DMS153 (cell line): ENCODE results near the gene PDE6D.

Experiments
- DNase-seq: peaks from one replicate; lab custom pipeline; 2025; lab: John Stamatoyannopoulos, UW

The PDE6D gene

DNA sequence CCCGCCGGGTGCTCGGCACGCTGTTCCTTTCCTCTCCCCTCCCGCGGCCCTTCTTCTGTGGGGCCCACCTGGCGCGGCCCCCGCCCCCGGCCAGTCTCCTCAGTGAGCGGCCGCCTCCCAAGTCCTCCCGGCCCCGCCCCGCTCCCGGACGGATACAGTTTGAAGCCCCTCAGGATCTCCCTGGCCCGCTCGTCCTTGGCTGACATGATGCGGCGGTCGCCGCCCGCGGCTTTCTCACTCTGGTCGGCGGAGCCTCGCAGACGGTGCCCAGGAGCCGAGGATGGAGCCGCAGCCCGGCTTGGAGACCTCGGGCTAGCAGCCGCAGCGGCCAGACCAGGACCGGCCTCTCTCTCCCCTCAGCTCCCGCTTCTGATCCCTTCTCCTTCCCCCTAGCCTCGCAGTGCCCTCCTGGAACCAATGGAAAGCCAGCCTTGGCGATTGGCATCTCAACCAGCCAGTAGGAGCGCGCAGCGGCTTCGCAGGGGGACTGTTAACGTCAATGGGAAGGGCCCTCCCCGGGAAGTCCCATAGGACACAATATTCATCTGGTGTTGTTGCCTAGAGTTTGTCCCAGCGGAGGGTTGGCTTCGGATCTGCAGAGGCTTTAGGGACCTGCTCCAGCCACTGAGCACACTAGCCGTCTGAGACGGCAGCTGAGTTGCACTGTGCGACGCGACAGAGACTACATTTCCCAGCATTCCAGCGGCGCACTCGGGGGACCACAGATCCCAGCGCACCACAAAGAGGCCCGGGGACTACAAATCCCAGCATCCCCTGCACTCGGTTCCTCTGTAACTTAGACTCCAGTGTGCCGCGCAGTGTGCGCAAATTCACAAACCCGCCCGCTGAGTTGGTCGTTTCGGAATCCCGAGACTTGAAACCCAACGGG, at the start of gene PDE6D:
Gene PDE6D, minus strand, starts transcription at position 374 of the 889 bp plus-strand sequence. Its CDS starts 168 bp downstream, at position 206.
- DNase-seq: peak; percentile 93

DNA sequence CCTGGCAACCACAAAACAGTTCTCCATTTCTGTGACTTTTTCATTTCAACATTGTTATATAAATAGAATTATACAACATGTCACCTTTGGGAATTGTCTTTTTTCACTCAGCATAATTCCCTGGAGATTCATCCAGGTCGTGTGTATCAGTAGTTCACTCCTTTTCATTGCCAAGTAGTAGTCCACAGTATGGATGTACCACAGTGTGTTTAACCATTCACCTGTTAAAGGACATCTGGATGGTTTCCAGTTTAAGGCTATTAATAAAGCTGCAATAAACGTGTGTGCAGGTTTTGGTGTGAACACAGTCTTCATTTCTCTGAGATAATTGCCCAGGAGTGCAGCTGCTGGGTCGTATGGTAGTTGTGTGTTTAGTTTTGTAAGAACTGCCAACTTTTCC, 40.8 kb upstream of the PDE6D start:
- no peak for DNase-seq

DNA sequence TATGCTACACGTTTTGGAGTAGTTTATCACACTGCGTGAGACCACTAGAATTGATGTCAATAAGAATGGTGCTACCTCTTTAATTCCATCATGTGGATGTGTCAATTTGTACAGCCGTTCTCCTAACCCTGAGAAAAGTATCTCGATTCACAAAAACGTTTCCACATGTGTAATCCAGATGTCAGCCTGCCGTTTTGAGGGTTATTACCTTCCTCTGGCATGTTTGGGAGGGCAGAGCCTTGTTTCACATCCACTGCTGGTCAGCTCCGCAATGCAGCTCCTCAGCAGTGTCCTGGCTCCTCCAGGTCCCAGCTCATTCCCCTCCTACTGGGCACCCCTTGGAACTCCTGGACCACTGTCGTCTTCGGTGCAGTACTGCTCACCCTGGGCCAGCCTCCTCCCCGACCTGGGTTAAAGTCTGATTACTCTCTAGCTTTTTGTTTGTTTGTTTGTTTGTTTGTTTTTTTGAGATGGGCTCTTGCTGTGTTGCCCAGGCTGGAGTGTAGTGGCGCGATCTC, 39.8 kb upstream of the PDE6D start:
- no peak for DNase-seq

DNA sequence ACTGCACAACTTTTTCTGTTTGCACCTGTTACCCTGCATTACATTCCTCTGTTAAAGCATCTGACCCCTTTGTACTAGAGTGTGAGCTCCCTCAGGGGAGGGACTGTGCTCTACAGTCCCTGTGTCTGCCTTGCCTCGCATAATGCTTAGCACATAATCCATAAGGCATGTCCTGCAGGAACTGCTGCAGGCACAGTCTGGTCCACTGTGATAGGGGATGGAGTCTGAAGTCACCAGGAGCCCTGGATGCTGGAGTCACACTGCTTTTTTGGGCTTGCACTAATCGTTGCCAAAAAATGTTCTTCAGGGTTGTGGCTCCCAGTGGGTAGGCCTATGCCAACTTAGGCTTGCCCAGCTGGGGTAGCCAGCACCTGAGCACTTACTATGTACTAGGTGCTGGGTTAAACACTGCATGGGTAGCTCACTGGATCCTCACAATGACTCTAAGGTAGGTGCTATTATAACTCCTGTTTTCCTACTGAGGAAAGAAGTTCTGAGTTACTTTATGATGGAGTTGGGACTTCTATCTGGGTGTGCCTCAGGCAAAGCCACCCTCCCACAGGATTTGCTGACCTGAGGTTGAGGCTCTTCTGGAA, 38.5 kb upstream of the PDE6D start:
- no peak for DNase-seq

DNA sequence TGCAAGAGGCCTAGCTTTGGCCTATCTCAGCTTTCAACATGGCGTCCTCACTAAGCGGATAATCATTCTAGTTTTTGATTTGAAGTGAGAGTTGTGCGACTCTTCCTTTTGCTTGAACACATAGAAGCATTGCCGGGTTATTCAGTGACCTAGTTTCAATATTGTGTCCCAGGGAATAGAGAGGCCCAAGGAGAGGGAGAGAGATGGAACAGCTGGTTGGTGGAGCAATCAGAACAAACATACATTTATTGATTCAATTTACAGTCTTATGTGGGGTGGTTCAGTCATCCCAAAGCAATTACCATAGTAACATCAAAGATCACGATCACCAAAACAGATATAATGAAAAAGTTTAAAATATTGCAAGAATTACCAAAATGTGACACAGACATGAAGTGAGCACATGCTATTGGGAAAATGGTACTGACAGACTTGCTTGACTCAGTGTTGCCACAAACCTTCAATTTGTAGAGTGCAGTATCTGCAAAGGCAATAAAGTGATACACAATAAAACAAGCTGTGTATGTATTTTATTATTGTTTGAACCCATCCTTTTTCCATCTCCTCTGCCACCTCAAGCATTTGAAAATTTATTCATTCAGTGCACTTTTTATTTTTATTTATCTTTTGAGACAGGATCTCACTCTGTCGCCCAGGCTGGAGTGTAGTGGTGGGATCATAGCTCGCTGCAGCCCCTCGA, 35.4 kb upstream of the PDE6D start:
- no peak for DNase-seq

DNA sequence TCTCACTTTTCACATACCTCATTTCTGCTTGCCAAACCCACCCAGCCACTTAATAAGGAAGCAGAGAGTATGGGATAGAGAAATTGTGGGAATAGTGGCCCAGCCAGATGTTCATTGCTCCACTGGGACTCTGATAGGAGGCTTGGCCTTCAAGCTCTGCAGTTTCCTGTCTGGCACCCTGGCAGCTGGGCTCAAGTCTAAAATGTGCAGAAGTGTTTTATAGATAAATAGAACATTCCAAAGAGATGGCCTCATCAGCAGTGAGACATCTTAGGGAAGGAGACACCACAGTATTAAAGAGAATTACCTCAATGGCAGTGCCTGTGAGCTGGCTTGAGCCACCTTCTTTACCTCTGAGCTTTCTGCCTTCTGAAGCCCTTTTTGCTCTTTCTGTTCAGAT, 29.8 kb upstream of the PDE6D start:
- no peak for DNase-seq

DNA sequence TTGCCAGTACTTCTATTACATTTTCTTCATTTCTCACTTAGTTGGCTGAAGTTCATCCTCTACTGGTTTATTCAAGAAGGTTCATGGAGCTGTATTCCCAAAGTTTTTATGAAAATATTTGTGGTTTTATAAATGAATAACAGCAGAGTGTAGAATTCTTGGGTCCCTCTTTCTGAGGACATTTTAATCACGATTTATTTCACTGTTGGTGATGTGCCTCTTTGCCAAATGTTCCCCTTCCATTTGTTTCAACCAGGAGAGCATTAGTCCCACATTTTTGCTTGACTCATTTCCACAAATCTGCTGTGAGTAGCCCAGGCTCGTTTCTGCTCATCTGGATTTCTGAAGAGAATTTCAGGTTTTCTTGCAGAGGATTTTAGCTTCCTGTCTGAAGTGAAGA, 25.9 kb upstream of the PDE6D start:
- no peak for DNase-seq

DNA sequence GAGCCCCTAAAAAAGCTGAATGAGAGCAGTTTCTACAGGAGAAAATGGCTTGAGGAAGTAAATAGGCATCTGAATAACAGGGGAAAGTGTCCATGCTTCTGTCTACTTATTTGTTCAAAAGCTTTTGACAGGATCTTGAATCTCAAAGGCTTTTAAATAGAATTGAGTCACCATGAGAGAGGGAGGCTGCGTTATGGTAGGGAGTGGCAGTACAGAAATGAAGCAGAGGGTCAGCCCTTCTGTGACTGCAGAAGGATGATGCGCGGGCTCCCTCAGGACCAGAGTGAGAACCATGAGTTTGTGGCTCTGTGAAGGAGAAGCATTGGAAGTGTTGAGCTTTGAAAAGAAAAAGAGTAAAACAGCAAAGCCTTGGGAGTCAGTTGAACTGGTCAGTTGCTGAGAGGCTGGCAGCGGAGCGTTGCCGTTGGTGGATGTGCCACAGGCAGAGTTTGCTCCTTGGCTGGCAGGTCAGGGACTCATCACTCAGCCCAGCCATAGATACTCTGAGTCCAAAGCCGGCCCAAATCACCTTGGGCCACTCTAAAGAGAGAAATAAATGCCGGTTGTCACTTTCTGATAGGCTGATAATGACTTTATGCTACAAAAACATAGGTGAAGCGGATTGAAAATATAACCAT, 22.5 kb upstream of the PDE6D start:
- no peak for DNase-seq

DNA sequence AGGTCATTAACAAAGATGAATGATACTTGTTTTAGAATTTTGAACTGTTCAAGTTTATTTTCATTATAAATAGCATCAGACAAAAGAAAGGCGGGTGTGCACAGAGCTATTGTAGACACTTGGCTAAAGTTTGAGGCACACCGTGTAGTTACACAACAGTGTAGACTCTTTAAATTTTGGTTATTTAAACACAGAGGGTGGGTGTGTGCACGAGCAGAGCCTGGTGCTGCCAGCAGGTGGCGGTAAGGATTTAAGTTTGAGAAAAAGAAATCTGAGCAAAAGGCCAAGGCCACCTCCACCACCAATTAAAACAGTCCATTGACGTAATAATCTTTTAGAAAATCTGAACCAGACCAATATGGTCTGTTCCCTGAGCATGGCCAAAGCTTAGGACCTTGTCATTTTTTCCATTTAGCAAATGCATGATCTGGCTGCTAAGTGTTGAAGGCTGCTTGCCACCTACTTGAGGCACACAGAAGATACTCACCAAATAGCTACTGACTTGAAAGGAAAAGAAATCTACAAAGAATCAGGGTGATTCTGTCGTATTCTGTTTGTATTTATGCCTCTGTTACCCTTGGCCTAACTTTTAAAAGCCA, 19.5 kb upstream of the PDE6D start:
- DNase-seq: no peak

DNA sequence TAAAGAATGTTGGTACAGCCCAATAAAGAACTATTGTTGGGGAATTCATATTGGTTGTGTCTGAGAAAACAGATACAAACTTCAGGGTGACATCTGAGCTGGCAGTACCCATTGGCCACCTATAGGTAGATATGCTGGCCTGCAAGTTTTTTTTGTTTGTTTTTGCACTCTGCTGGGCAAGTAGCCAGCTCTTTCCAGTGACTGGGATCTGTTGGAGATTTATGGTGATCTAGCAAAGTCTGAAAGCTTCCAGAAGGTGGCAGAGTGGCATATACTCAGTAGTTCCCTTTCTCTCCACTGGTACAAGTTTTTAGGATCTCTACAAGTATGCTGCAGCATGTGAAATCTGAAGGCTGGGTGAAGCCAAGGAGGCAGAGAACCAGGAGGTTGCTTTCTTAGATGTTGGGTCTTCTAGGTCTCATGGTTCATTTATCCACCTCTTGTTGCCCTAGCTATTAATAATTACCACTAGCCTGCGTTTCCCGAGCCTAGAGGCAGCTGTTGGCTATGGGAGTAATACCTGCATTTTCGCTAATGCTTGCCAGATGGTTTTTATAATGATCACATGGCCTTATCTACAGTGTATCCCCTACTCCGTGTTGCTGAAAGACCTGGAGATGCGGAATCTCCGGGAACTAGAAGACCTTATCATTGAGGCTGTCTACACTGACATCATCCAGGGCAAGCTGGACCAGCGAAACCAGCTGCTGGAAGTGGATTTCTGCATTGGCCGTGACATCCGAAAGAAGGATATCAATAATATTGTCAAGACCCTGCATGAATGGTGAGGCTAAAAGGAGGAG, 14.6 kb upstream of the PDE6D start:
- DNase-seq: peak; percentile 74

DNA sequence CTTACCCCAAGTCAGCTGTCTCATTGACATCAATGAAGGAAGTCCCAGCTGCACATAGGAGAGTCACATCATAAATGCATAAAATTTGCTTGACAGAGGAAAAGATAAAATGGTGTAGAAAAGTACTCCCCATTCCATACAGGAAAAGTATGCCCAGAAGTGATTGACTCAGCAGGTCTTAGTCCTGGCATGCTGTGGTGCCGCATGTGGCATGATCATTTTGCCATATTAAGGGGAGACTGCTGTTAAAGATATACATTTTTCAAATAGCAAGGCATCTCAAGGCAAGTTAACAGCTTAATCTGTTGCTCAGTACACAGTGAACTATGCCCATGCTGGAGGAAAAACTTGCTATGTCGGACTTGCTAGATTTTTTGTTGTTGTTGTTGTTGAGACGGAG, 13.3 kb upstream of the PDE6D start:
- DNase-seq: no peak

DNA sequence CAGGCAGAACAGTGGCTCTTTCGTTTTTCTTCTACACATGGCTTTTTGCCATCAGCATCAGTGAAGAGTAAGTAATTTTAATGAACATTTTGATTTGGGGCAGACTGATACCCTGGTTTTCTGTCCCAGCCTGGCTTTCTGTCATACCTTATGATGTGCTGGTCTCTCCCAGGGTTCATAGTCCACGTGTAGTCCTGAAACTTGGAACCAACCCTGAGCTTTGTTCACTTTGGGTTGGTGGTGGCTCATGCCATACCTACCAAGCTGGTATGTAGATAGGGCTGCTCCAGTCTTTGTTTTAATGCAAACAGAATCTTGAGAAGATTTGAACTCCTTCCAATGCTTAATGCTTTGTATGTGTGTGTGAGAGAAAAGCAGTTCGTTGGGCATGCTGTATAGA, 10.0 kb upstream of the PDE6D start:
- no peak for DNase-seq

DNA sequence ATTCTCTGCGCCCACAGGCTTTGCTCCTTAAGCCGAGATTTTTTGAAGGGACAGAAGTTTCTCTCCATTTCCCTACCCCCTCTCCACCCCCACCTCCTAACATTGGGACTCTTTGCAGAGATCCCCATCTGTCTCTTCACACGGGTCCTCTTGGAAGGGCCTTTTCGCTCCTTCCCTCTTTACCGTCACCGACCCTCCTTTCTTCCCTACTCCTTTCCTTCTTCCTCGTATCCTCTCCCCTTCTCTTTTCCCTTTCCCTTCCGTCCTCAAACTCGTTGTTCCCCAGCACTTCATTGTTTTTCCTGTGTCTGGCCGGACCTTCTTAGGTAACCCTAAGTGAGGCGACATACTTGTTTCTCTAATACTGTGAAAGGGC, 5.8 kb upstream of the PDE6D start:
- DNase-seq: no peak

DNA sequence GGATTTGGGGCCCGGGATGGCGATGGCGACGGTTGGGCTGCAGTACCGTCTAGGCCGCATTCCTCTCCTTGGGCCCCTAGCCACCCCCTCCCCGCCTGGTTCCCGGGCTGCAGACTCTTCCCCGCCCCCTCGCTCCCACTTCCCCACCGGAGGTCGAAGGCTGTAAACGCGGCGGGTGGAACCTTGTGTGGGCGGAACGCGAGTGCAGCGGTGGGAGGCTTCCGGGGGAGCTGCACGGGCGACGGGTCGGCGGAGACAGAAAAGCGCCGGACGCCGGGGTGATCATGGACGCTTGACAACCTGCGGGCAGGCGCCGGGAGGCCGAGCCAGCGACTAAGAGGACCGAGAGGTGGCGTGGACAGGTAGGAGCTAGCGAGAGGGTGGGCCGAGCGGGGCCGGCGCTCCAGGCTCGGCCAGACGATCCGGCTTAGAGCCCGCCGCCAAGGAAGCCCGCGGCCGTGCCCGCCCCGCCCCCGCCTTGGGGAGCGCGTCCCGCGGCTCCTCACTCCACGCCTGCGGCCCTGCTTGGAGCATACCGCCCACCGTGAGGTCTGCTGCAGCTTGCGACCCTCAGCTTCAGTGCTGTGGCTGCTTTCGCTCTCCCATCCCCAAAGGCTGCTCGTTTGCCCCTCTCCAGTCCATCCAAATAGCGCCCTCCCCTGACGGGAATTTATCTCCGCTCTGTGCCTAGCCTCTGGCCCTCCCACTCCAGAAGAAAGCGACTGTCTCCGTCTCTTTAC, 5.3 kb upstream of the PDE6D start, which contains the start of gene COPS7B:
Gene COPS7B, plus strand, starts transcription at position 269 of the 740 bp plus-strand sequence. CDS start 2,126 bp downstream, outside the sequence.
- peak; percentile 21 for DNase-seq

DNA sequence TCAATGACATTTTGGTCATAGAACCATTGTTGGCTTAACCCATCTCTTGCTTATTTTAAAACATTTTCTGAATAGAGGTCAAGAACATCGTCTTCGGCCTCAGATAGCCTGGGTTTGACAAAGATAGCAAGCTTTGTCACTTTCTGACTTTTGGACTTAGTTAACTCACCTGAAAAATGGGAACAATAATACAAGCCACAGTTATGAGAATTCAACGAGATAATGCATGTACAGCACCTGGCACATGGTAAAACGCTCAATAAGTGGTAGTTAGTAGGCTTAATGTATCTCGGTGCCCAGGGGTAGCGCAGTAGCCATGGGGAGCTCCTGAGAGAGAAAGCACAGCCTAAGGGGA, 4.7 kb upstream of the PDE6D start:
- no peak for DNase-seq

DNA sequence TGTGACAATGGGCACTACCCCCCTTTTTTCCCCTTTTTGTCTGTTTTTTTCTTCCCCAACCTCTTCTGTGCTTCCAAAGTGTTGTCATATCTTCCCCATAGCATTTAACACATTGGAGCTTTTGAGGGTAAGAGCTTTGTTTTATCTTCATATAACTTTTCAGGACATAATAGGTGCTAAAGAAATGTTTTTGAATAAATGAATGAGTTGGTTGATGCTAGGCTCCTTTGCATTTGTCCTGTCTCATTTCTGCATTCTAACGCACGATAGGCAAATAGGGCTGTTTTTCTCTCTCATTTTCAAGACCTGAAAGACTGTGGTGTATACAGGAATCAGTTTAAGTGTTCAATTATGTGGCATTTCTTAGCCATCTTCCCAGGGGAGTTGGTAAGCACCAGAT, 4.3 kb upstream of the PDE6D start:
- DNase-seq: no peak

DNA sequence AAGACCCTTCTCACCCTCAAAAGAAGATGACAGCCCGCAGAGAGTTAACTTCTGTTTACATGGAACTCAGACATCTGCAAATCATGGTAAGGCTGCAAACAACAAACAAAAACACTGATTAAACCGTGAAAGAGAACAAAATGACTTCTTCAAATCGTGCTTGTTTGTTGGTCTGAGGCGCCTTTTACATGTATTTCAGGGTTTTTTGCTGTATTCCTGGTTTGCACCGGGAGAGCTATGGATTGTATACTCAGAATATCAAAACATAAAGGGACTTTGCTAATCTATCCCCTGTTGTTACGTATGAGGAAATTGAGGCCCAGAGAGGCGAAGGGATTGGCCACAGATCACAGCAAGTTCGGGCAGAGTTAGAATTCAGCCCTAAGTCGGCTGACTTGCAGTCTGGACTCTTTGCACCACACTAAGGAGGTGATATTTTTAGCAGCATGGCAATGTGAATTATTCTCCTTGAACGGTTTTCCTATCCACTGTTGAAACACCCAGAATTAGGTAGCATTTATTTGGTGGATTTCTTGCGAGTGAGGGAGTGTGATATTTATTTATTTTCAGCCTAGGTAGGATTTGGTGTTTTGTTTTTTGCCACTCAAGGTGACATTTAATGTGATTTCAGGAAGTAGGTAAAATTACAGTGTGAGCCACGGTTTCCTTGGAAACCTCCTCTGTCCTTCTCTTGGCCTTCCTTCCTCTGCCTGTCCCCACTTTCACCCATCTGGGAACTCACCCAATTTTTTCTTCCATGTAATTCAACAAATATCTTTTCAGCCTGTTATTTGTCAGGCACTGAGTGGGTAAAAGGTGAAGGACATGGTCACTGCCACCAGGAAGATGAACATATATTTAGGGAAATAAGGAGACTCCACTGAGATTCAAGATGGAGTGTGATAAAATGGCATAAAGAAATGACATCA, 980 bp upstream of the PDE6D start:
- DNase-seq: no peak

DNA sequence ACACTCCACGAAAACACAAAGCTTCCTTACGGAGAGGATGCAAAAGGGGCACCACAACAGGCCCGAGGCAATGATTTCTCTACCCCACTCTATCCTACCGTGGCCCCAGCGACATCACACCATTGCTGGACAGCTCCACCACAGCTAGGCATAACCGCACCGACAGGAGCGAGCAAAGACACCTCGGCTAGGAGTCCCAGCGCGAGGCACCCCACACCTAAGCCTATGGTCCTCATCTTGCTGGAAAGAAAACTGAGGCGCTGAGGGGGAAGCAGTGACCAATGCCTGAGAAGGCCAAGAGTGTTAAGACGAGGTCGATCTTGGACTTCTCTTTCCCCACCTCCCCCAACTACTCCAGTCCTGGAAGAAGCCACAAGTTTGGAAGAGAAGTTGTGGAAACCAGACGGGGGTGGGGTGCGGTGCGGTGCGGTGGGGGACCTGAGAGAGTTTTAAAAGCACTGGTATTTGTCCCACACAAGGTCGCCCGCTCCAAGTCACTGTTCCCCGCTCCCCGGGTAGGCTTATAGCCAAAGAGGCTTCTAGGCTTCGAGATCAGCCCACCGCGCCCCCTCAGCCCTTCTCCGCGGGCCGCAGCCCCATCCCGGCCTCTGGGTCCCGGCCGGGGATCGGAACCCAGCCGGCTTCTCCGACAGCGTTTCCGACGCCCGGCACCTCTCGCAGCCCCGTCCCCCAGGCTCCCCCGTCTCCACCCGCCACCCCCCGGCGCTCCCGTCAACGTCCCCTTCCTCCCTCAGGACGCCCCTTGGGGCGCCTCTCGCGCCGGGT, 766 bp downstream of the PDE6D start:
- no peak for DNase-seq
